Endometrial microvascular endothelial cells (primary cell): ENCODE data around the gene ATP2B2. TPM values are rescaled to one million over a fixed set of nuclear protein-coding genes. Genes with fewer than 3 reads are reported as not detected.

Source experiments
- in situ Hi-C: cut with HindIII; loops from 2 replicates; pipeline ENCODE4 v1.10.0; 2017; ENCODE audit warnings: low sequenced_read_pairs, low pct_unique_long_range_greater_than_20kb; ENCODE audit errors: inconsistent ontology term
- total RNA-seq: library from RNA; depleted of rRNA; stranded (reverse); fragments of >200 nt; gene quantifications from one replicate; pipeline ENCODE4 v1.2.3, GENCODE V29; 2015; ENCODE audit errors: inconsistent ontology term

The ATP2B2 gene
- total RNA-seq, 1 donor from 2014 or later = not detected

- in situ Hi-C loops = no loop called here
Observed at GRCh38 chr3:10532939-10533736, 27.8 kb upstream of the ATP2B2 start.

- in situ Hi-C loops = no loop called here
Observed at GRCh38 chr3:10531031-10531430, 25.6 kb upstream of the ATP2B2 start.

GRCh38 chr3:10530241-10530640 is 24.9 kb upstream of the ATP2B2 start:
- in situ Hi-C loops = no loop called here

GRCh38 chr3:10529809-10530208 is 24.4 kb upstream of the ATP2B2 start:
- in situ Hi-C loops = no loop called here

- in situ Hi-C loops = no loop called here
Observed at GRCh38 chr3:10528046-10528445, 22.7 kb upstream of the ATP2B2 start.

GRCh38 chr3:10527295-10528001 is 22.1 kb upstream of the ATP2B2 start:
- in situ Hi-C loops = no loop called here

- in situ Hi-C loops = no loop called here
Observed at GRCh38 chr3:10526366-10526765, 21.0 kb upstream of the ATP2B2 start.

- in situ Hi-C loops = no loop called here
Observed at GRCh38 chr3:10524799-10525301, 19.5 kb upstream of the ATP2B2 start.

- in situ Hi-C loops = no loop called here
Observed at GRCh38 chr3:10524270-10524669, 18.9 kb upstream of the ATP2B2 start.

- in situ Hi-C loops = no loop called here
Observed at GRCh38 chr3:10523561-10523960, 18.2 kb upstream of the ATP2B2 start.

- in situ Hi-C loops = no loop called here
Observed at GRCh38 chr3:10522646-10523303, 17.4 kb upstream of the ATP2B2 start.

GRCh38 chr3:10521772-10522441 is 16.5 kb upstream of the ATP2B2 start:
- in situ Hi-C loops = no loop called here

GRCh38 chr3:10520072-10520471 is 14.7 kb upstream of the ATP2B2 start:
- in situ Hi-C loops = no loop called here

- in situ Hi-C loops = no loop called here
Observed at GRCh38 chr3:10519236-10519635, 13.8 kb upstream of the ATP2B2 start.

- in situ Hi-C loops = no loop called here
Observed at GRCh38 chr3:10518506-10519150, 13.2 kb upstream of the ATP2B2 start.

GRCh38 chr3:10517627-10518026 is 12.2 kb upstream of the ATP2B2 start:
- in situ Hi-C loops = no loop called here

- in situ Hi-C loops = no loop called here
Observed at GRCh38 chr3:10516544-10517452, 11.4 kb upstream of the ATP2B2 start.
